Transverse colon (tissue), 3 donors: Measurements from ENCODE around the gene NEUROG3.

Experiments used
- CTCF ChIP-seq, 5 experiments: fragments of 200-600 bp in 3 of 5; fragments of 450-650 bp in 2 of 5; sonication (generic) in 3 of 5; IDR thresholded peaks; 1 replicate in 2 of 5; 2 replicates in 3 of 5; pipeline ENCODE4 v1.5.1; 2016 to 2017; ENCODE audit warnings: antibody characterized with exemption in 5 of 5, inconsistent platforms in 3 of 5, mild to moderate bottlenecking in 2 of 5, moderate library complexity in 1 of 5
- POLR2A ChIP-seq: fragments of 450-650 bp; IDR thresholded peaks from one replicate; pipeline ENCODE4 v1.6.1; 2016; ENCODE audit warnings: antibody characterized with exemption, mild to moderate bottlenecking, moderate library complexity

- TF ChIP-seq CTCF (IDR thresholded peaks at IDR 0.05) (no peak), POLR2A (no peak)
Observed at GRCh38 chr10:69537449-69537848, 35.8 kb downstream of the NEUROG3 start.
